ENCODE results near the gene CDH16. TPM values are rescaled to one million over a fixed set of nuclear protein-coding genes. Genes with fewer than 3 reads are reported as not detected.

CDH16 gene
- total and polyA plus RNA-seq, 2 donors (not counting 3 experiments of a cell fraction or from before 2014, with no cell fraction given): not detected

- TF ChIP-seq POLR2AphosphoS5 (IDR thresholded peaks at IDR 0.05; ENCODE audit: insufficient read depth, low read depth, low read length) (no peak), JUN (IDR thresholded peaks at IDR 0.05; ENCODE audit: borderline replicate concordance, insufficient read depth, insufficient read length, low read depth) (no peak), GATA2 (IDR thresholded peaks at IDR 0.05; ENCODE audit: insufficient read depth, insufficient read length, low read depth, low read length) (no peak), EZH2 (IDR thresholded peaks at IDR 0.05; ENCODE audit: borderline replicate concordance, low read depth, low read length, severe bottlenecking) (no peak), FOS (IDR thresholded peaks at IDR 0.05; ENCODE audit: borderline replicate concordance, insufficient read depth, low read length) (no peak), CTCF (IDR thresholded peaks at IDR 0.05; ENCODE audit: extremely low read depth in 1 of 2, insufficient read depth in 1 of 2, low read depth in 1 of 2, low read length in 2 of 2) (no peak), POLR2A (IDR thresholded peaks at IDR 0.05; ENCODE audit: low read depth, low read length) (no peak), MAX (IDR thresholded peaks at IDR 0.05; ENCODE audit: insufficient read depth, insufficient read length) (no peak), MYC (IDR thresholded peaks at IDR 0.05; ENCODE audit: low read depth, low read length) (no peak)
- ChIA-PET CTCF (interaction anchor here (0.9 to 1.6 kb wide), 3 partner anchors 8 to 50 kb away, joined by 3 to 4 read pairs (median 3); no protein-coding TSS in a partner anchor), POLR2A (no interaction called here)
- Histone ChIP-seq H3K79me2 (ENCODE audit: control insufficient read depth, insufficient read depth, low read length) (no peaks in the 10 kb centered on the region), H3K36me3 (ENCODE audit: control insufficient read depth in 2 of 2, extremely low read depth in 1 of 2, insufficient read depth in 2 of 2, low read length in 2 of 2) (no peaks in the 10 kb centered on the region), H3K9ac (replicated peaks; ENCODE audit: extremely low read depth, insufficient read depth, low read length) (no peak overlapping the region), H2AFZ (ENCODE audit: low read depth, low read length) (no peak overlapping the region), H3K4me2 (ENCODE audit: insufficient read depth, low read length) (no peak overlapping the region), H3K9me1 (replicated peaks; ENCODE audit: control insufficient read depth, extremely low read depth, insufficient read depth, low read length) (no peaks in the 10 kb centered on the region), H3K27ac (ENCODE audit: insufficient read depth, low read depth, low read length) (no peak overlapping the region), H3K27me3 (ENCODE audit: control insufficient read depth in 2 of 2, insufficient read depth in 2 of 2, low read length in 2 of 2) (no peaks in the 10 kb centered on the region), H3K4me1 (ENCODE audit: control insufficient read depth, extremely low read depth, insufficient read depth, low read length) (peaks cover 8% of the 10 kb centered on the region), H3K4me3 (replicated peaks in 1 of 3; ENCODE audit: insufficient read depth in 1 of 3, low read depth in 1 of 3, low read length in 3 of 3) (no peak overlapping the region), H3K9me3 (replicated peaks; ENCODE audit: control insufficient read depth, insufficient read depth, low read length) (no peaks in the 10 kb centered on the region), H4K20me1 (replicated peaks; ENCODE audit: control insufficient read depth, extremely low read depth, insufficient read depth, low read length) (no peaks in the 10 kb centered on the region)
- no TSS peak for BruUV-seq (replicated peaks)
- dilution Hi-C loops (cut with MboI; ENCODE audit: extremely low pct_ligation_motif_present, low sequenced_read_pairs): no loop called here
- DNase-seq (ENCODE audit: low read depth, low spot score) (no peak), FAIRE-seq (no peak)
- intact Hi-C loops (cut with micrococcal nuclease): no loop called here
Measured at GRCh38 chr16:66903544-66904427, 14.9 kb downstream of the CDH16 start.
